Trophoblast cell (in vitro differentiated cells and primary cell): ENCODE data around the gene KCNAB3.

Source experiments
- DNase-seq, 2 donors: peaks; one replicate each; pipeline ENCODE4 v3.0.0-alpha.2; 2016
- H2AFZ ChIP-seq: 2 replicates; pipeline ENCODE4 v1.6.1; 2013; ENCODE audit warnings: low read length, moderate library complexity, mild to moderate bottlenecking; ENCODE audit not compliant: insufficient read depth, poor library complexity
- H2AK5ac ChIP-seq: 2 replicates; pipeline ENCODE4 v1.6.1; 2013; ENCODE audit warnings: mild to moderate bottlenecking, low read length
- H2BK120ac ChIP-seq: 2 replicates; pipeline ENCODE4 v1.6.1; 2013; ENCODE audit warnings: low read length, mild to moderate bottlenecking, moderate library complexity; ENCODE audit not compliant: insufficient read depth, poor library complexity
- H2BK12ac ChIP-seq: 2 replicates; pipeline ENCODE4 v1.6.1; 2013; ENCODE audit warnings: mild to moderate bottlenecking, low read length, moderate library complexity
- H2BK5ac ChIP-seq: 2 replicates; pipeline ENCODE4 v1.6.1; 2013; ENCODE audit warnings: low read length, low read depth, moderate library complexity, mild to moderate bottlenecking; ENCODE audit not compliant: poor library complexity
- H3K14ac ChIP-seq: 2 replicates; pipeline ENCODE4 v1.6.1; 2013; ENCODE audit warnings: mild to moderate bottlenecking, low read length
- H3K18ac ChIP-seq: 2 replicates; pipeline ENCODE4 v1.6.1; 2013; ENCODE audit warnings: mild to moderate bottlenecking, low read length
- H3K23ac ChIP-seq: 2 replicates; pipeline ENCODE4 v1.6.1; 2013; ENCODE audit warnings: low read length
- H3K27ac ChIP-seq: 2 replicates; pipeline ENCODE4 v1.5.1; 2013; ENCODE audit warnings: low read depth, mild to moderate bottlenecking, inconsistent platforms, low read length, moderate library complexity
- H3K27me3 ChIP-seq: 2 replicates; pipeline ENCODE4 v1.6.1; 2013; ENCODE audit warnings: inconsistent platforms, mild to moderate bottlenecking, low read length, moderate library complexity; ENCODE audit not compliant: insufficient read depth
- H3K36me3 ChIP-seq, 2 experiments: 1 replicate in 1 of 2; 2 replicates in 1 of 2; pipeline ENCODE4 v1.6.1; 2013; ENCODE audit warnings: low read length in 2 of 2, mild to moderate bottlenecking in 2 of 2, moderate library complexity in 1 of 2; ENCODE audit not compliant: insufficient read depth in 2 of 2, control insufficient read depth in 1 of 2
- H3K4ac ChIP-seq: 2 replicates; pipeline ENCODE4 v1.6.1; 2013; ENCODE audit warnings: low read depth, mild to moderate bottlenecking, low read length, moderate library complexity
- H3K4me1 ChIP-seq, 2 experiments: 1 replicate in 1 of 2; 2 replicates in 1 of 2; pipeline ENCODE4 v1.6.1; 2013; ENCODE audit warnings: low read length in 2 of 2, mild to moderate bottlenecking in 2 of 2, moderate library complexity in 1 of 2; ENCODE audit not compliant: insufficient read depth in 2 of 2, control insufficient read depth in 1 of 2
- H3K4me2 ChIP-seq: 2 replicates; pipeline ENCODE4 v1.6.1; 2013; ENCODE audit warnings: inconsistent platforms, mild to moderate bottlenecking, low read length, moderate library complexity
- H3K4me3 ChIP-seq: 2 replicates; pipeline ENCODE4 v1.5.1; 2013; ENCODE audit warnings: mild to moderate bottlenecking, low read depth, low read length, inconsistent platforms
- H3K79me1 ChIP-seq: one replicate; pipeline ENCODE4 v1.6.1; 2013; ENCODE audit warnings: low read length
- H3K79me2 ChIP-seq: 2 replicates; pipeline ENCODE4 v1.6.1; 2013; ENCODE audit warnings: low read length, mild to moderate bottlenecking; ENCODE audit not compliant: control insufficient read depth, insufficient read depth, poor library complexity
- H3K9ac ChIP-seq: 2 replicates; pipeline ENCODE4 v1.6.1; 2013; ENCODE audit warnings: mild to moderate bottlenecking, low read length
- H3K9me3 ChIP-seq: 2 replicates; pipeline ENCODE4 v1.6.1; 2013; ENCODE audit warnings: low read depth, mild to moderate bottlenecking, control low read depth, inconsistent platforms, low read length; ENCODE audit not compliant: insufficient read depth
- H4K12ac ChIP-seq: 2 replicates; pipeline ENCODE4 v1.6.1; 2013; ENCODE audit warnings: low read depth, mild to moderate bottlenecking, low read length, moderate library complexity
- H4K8ac ChIP-seq: 2 replicates; pipeline ENCODE4 v1.6.1; 2013; ENCODE audit warnings: low read depth, mild to moderate bottlenecking, low read length, moderate library complexity
- H4K91ac ChIP-seq: one replicate; pipeline ENCODE4 v1.6.1; 2013; ENCODE audit warnings: low read depth, mild to moderate bottlenecking, low read length, moderate library complexity
- WGBS: extraction: QIAGEN DNeasy Blood & Tissue Kit; methylation state at CpG from one replicate; pipeline ENCODE4 v1.1.7; 2013; ENCODE audit warnings: missing lambda C conversion rate; ENCODE audit not compliant: insufficient read length, insufficient coverage; ENCODE audit errors: extremely low coverage; 5-methylcytosine and 5-hydroxymethylcytosine counted together

Gene KCNAB3

DNA sequence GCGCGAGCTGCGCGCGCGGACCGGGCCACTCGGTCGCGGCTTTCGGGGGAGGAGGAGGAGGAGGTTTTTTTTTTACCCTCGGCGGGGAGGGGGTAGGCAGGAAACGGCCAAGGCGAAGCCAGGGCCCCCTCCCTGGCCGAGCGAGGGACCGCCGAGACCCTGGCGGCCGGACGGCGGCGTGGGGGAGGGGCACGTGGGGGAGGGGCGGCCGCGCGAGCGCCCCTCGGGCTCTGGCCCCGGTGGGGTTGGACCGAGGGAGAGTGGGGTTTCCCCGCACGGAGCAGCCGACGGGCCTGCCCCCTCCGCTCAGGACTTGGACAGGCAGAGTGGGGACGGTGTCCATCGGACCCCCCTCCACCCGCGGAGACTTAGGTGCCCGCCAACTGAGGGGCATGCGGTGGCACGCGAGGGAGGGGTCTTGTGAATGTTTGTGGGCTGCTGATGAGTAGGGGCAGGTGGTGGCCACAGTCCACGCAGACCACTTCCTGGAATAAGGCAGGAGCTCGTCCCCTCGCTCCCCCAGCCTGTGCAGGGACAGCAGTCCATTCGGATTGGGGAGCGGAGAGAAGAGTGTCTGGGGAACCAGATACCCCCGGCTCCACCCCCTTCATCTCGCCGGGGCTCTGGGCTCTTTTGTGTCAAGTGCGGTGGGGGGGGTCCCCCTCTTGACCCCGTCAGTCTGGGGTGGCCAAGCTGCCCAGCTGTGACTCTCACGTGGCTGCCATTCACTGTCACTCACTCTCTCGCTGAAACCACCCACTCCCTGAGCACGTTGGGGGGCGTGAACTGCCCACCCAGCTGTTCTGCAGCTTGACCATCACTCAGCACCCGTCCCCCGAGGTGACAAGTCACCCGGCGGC is 44.1 kb downstream of the KCNAB3 start:
- Histone ChIP-seq H3K23ac (no peak overlapping the region), H3K9me3 (no peaks in the 10 kb centered on the region), H4K8ac (peak overlapping the region; percentile 64)

DNA sequence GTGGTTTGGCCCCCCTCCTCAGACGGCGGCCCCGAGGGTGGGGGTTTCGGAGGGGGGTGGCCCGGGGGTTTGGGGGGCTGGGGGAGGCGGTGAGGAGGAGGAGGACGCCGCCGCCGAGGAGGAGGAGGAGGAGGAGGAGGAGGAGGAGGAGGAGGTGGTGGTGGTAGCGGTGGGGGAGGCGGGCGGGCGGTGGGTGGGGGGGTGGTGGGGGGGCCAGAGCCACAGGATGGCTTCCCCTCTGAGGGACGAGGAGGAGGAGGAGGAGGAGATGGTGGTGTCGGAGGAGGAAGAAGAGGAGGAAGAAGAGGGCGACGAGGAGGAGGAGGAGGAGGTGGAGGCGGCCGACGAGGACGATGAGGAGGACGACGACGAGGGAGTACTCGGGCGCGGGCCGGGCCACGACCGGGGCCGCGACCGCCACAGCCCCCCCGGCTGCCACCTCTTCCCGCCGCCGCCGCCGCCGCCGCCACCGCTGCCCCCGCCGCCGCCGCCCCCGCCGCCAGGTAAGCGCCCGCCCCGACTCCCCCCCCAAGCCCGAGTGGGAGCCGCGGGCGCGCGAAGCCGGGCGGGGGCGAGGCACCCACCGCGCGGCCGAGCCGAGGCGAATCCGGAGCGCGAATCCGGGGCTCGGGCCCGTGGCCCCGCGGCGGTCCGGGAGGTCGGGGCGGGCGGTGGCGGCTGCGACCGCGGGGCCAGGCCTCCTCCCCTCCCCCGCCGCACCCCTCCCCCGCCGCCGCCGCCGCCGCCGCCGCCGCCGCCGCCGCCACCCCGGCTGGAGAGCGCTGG is 44.9 kb downstream of the KCNAB3 start:
- Histone ChIP-seq H4K8ac (peak overlapping the region; percentile 57), H3K4me3 (peak overlapping the region; percentile 89), H3K9me3 (no peaks in the 10 kb centered on the region), H3K4me1 (peaks cover 24 to 28% of the 10 kb centered on the region in 2 experiments), H3K79me2 (peaks cover 17% of the 10 kb centered on the region), H2BK120ac (peak overlapping the region; percentile 52), H2BK12ac (no peak overlapping the region), H3K27me3 (no peaks in the 10 kb centered on the region), H3K79me1 (peaks cover 37% of the 10 kb centered on the region), H3K18ac (peak overlapping the region; percentile 83), H4K12ac (peak overlapping the region; percentile 71), H3K14ac (peak overlapping the region; percentile 91), H3K36me3 (peaks cover 6 to 12% of the 10 kb centered on the region in 2 experiments), H3K4me2 (peak overlapping the region; percentile 94), H3K27ac (peak overlapping the region; percentile 85), H2AK5ac (no peak overlapping the region), H2AFZ (peak overlapping the region; percentile 49), H4K91ac (peak overlapping the region; percentile 89), H3K9ac (peak overlapping the region; percentile 77), H3K23ac (no peak overlapping the region), H3K4ac (peak overlapping the region; percentile 84), H2BK5ac (peak overlapping the region; percentile 80)
- DNase-seq = peak in 1 of 2 donors; percentile 17
- no CpG with 5 or more reads among the region's 100 CpGs for WGBS

More for the DNA sequence above, 44.1 kb downstream of the KCNAB3 start:
- peaks cover 8 to 14% of the 10 kb centered on the region in 2 experiments for H3K36me3 ChIP-seq
- H3K79me2 ChIP-seq = peaks cover 17% of the 10 kb centered on the region
- H3K18ac ChIP-seq = peak overlapping the region; percentile 92
- H3K79me1 ChIP-seq = peaks cover 37% of the 10 kb centered on the region
- peak overlapping the region; percentile 60 for H4K12ac ChIP-seq
- peak overlapping the region; percentile 86 for H3K14ac ChIP-seq
- peak overlapping the region; percentile 65 for H3K9ac ChIP-seq
- H3K4me3 ChIP-seq = peak overlapping the region; percentile 78
- H2AK5ac ChIP-seq = peak overlapping the region; percentile 49
- peak overlapping the region; percentile 80 for H2BK5ac ChIP-seq
- H4K91ac ChIP-seq = peak overlapping the region; percentile 89
- H3K27ac ChIP-seq = peak overlapping the region; percentile 85
- H3K4me1 ChIP-seq = peaks cover 24 to 28% of the 10 kb centered on the region in 2 experiments
- H2AFZ ChIP-seq = peak overlapping the region; percentile 49
- H2BK120ac ChIP-seq = peak overlapping the region; percentile 70
- H3K4me2 ChIP-seq = peak overlapping the region; percentile 94
- H3K4ac ChIP-seq = peak overlapping the region; percentile 57
- no CpG with 5 or more reads among the region's 64 CpGs for WGBS
- peak overlapping the region; percentile 76 for H2BK12ac ChIP-seq
- no peaks in the 10 kb centered on the region for H3K27me3 ChIP-seq
- peak; percentile 14 to 49 for DNase-seq

GRCh38 chr17:7883781-7884386 is 45.8 kb downstream of the KCNAB3 start:
- H3K9ac ChIP-seq = no peak overlapping the region
- H2BK120ac ChIP-seq = no peak overlapping the region
- H3K4ac ChIP-seq = no peak overlapping the region
- no peak overlapping the region for H3K23ac ChIP-seq
- no peak overlapping the region for H4K12ac ChIP-seq
- H3K9me3 ChIP-seq = no peaks in the 10 kb centered on the region
- H3K4me3 ChIP-seq = no peak overlapping the region
- H3K36me3 ChIP-seq = peaks cover 6 to 15% of the 10 kb centered on the region in 2 experiments
- H2BK12ac ChIP-seq = no peak overlapping the region
- H3K4me2 ChIP-seq = peak overlapping the region; percentile 45
- H3K18ac ChIP-seq = no peak overlapping the region
- H3K27ac ChIP-seq = no peak overlapping the region
- H3K4me1 ChIP-seq = peaks cover 15 to 19% of the 10 kb centered on the region in 2 experiments
- H2AK5ac ChIP-seq = no peak overlapping the region
- no CpG with 5 or more reads among the region's 3 CpGs for WGBS
- H4K91ac ChIP-seq = no peak overlapping the region
- peaks cover 14% of the 10 kb centered on the region for H3K79me2 ChIP-seq
- no peak for DNase-seq
- no peaks in the 10 kb centered on the region for H3K27me3 ChIP-seq
- H3K79me1 ChIP-seq = peaks cover 32% of the 10 kb centered on the region
- H4K8ac ChIP-seq = no peak overlapping the region
- H2AFZ ChIP-seq = no peak overlapping the region
- H3K14ac ChIP-seq = no peak overlapping the region
- H2BK5ac ChIP-seq = no peak overlapping the region

DNA sequence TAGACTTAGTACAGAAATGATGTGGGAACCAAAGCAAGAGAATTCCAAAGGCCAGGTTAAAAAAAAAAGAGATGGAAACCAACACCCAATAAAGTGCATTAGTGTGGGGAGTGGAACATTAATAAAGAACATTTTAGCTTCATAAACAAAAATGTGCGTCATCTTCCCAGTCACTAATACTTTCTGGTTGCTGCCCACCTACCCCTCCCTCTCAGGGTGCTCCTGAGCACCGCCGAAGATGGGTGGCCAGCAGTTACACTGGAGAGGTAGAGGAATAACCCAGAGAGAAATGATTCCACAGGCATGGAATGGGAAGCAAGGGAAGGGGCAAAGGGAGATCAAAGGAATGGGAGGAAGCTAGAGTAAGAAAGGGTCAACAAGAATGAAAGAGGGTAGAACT is 47.0 kb downstream of the KCNAB3 start:
- DNase-seq = no peak
- Histone ChIP-seq H3K27me3 (no peaks in the 10 kb centered on the region), H2AFZ (no peak overlapping the region), H3K14ac (no peak overlapping the region), H2AK5ac (no peak overlapping the region), H2BK5ac (no peak overlapping the region), H3K9ac (no peak overlapping the region), H4K12ac (no peak overlapping the region), H3K27ac (no peak overlapping the region), H3K4me3 (no peak overlapping the region), H3K4ac (no peak overlapping the region), H4K8ac (no peak overlapping the region), H3K23ac (no peak overlapping the region), H3K79me1 (peaks cover 23% of the 10 kb centered on the region), H3K4me2 (no peak overlapping the region), H3K9me3 (no peaks in the 10 kb centered on the region), H2BK120ac (no peak overlapping the region), H3K36me3 (peaks cover 8 to 18% of the 10 kb centered on the region in 2 experiments), H3K18ac (no peak overlapping the region), H4K91ac (no peak overlapping the region), H3K79me2 (peaks cover 6% of the 10 kb centered on the region), H3K4me1 (peaks cover 4 to 9% of the 10 kb centered on the region in 2 experiments), H2BK12ac (no peak overlapping the region)
- WGBS = no CpG with 5 or more reads among the region's 3 CpGs
